ENCODE data around the gene IFT20.

IFT20 gene

GRCh38 chr17:28327031-28327607 is 8.2 kb downstream of the IFT20 start:
- no peak overlapping the region for H2BK120ac ChIP-seq (ENCODE audit: insufficient read depth, low read length, poor library complexity)
- H3K14ac ChIP-seq (ENCODE audit: low read length), result no peak overlapping the region
- H3K4ac ChIP-seq (ENCODE audit: low read depth, low read length), result no peak overlapping the region
- no peaks in the 10 kb centered on the region for H3K79me1 ChIP-seq (ENCODE audit: low read length)
- H2AFZ ChIP-seq (ENCODE audit: insufficient read depth, low read length, poor library complexity), result no peak overlapping the region
- H2AK5ac ChIP-seq (ENCODE audit: low read length), result no peak overlapping the region
- H4K8ac ChIP-seq (ENCODE audit: low read depth, low read length), result no peak overlapping the region
- H3K9me3 ChIP-seq (ENCODE audit: insufficient read depth, low read depth, low read length), result peaks cover 2% of the 10 kb centered on the region
- no peak overlapping the region for H2BK12ac ChIP-seq (ENCODE audit: low read length)
- H3K27ac ChIP-seq (ENCODE audit: low read depth, low read length), result no peak overlapping the region
- H4K12ac ChIP-seq (ENCODE audit: low read depth, low read length), result no peak overlapping the region
- H3K4me3 ChIP-seq (ENCODE audit: low read depth, low read length), result no peak overlapping the region
- H3K36me3 ChIP-seq (ENCODE audit: control insufficient read depth in 1 of 2, insufficient read depth in 2 of 2, low read length in 2 of 2), result peaks cover 22 to 40% of the 10 kb centered on the region in 2 experiments
- H3K4me1 ChIP-seq (ENCODE audit: control insufficient read depth in 1 of 2, insufficient read depth in 2 of 2, low read length in 2 of 2), result peaks cover 8 to 21% of the 10 kb centered on the region in 2 experiments
- H3K23ac ChIP-seq (ENCODE audit: low read length), result no peak overlapping the region
- H3K4me2 ChIP-seq (ENCODE audit: low read length), result no peak overlapping the region
- H3K27me3 ChIP-seq (ENCODE audit: insufficient read depth, low read length), result no peaks in the 10 kb centered on the region
- no peak overlapping the region for H3K9ac ChIP-seq (ENCODE audit: low read length)
- peaks cover 10% of the 10 kb centered on the region for H3K79me2 ChIP-seq (ENCODE audit: control insufficient read depth, insufficient read depth, low read length, poor library complexity)
- H4K91ac ChIP-seq (ENCODE audit: low read depth, low read length), result no peak overlapping the region
- no peak overlapping the region for H3K18ac ChIP-seq (ENCODE audit: low read length)
- WGBS (ENCODE audit: extremely low coverage, insufficient coverage, insufficient read length), result no CpG with 5 or more reads among the region's 9 CpGs
- peak in 1 of 2 donors; percentile 62 for DNase-seq
- H2BK5ac ChIP-seq (ENCODE audit: low read depth, low read length, poor library complexity), result no peak overlapping the region

GRCh38 chr17:28326114-28326513 is 9.2 kb downstream of the IFT20 start:
- H2BK12ac ChIP-seq (ENCODE audit: low read length), result no peak overlapping the region
- H3K23ac ChIP-seq (ENCODE audit: low read length), result no peak overlapping the region
- no peak overlapping the region for H3K14ac ChIP-seq (ENCODE audit: low read length)
- no peak overlapping the region for H3K18ac ChIP-seq (ENCODE audit: low read length)
- peaks cover 21 to 34% of the 10 kb centered on the region in 2 experiments for H3K36me3 ChIP-seq (ENCODE audit: control insufficient read depth in 1 of 2, insufficient read depth in 2 of 2, low read length in 2 of 2)
- H4K91ac ChIP-seq (ENCODE audit: low read depth, low read length), result no peak overlapping the region
- no peak overlapping the region for H4K12ac ChIP-seq (ENCODE audit: low read depth, low read length)
- no peak overlapping the region for H3K27ac ChIP-seq (ENCODE audit: low read depth, low read length)
- no peaks in the 10 kb centered on the region for H3K27me3 ChIP-seq (ENCODE audit: insufficient read depth, low read length)
- no peak overlapping the region for H2AFZ ChIP-seq (ENCODE audit: insufficient read depth, low read length, poor library complexity)
- no peak overlapping the region for H2AK5ac ChIP-seq (ENCODE audit: low read length)
- no peak overlapping the region for H4K8ac ChIP-seq (ENCODE audit: low read depth, low read length)
- no peak overlapping the region for H3K4me3 ChIP-seq (ENCODE audit: low read depth, low read length)
- peaks cover 17% of the 10 kb centered on the region for H3K79me2 ChIP-seq (ENCODE audit: control insufficient read depth, insufficient read depth, low read length, poor library complexity)
- no peak overlapping the region for H3K9ac ChIP-seq (ENCODE audit: low read length)
- H2BK120ac ChIP-seq (ENCODE audit: insufficient read depth, low read length, poor library complexity), result no peak overlapping the region
- H2BK5ac ChIP-seq (ENCODE audit: low read depth, low read length, poor library complexity), result no peak overlapping the region
- no peak overlapping the region for H3K4me2 ChIP-seq (ENCODE audit: low read length)
- H3K79me1 ChIP-seq (ENCODE audit: low read length), result no peaks in the 10 kb centered on the region
- peaks cover 14 to 25% of the 10 kb centered on the region in 2 experiments for H3K4me1 ChIP-seq (ENCODE audit: control insufficient read depth in 1 of 2, insufficient read depth in 2 of 2, low read length in 2 of 2)
- H3K4ac ChIP-seq (ENCODE audit: low read depth, low read length), result no peak overlapping the region
- no CpG with 5 or more reads among the region's 7 CpGs for WGBS (ENCODE audit: extremely low coverage, insufficient coverage, insufficient read length)
- H3K9me3 ChIP-seq (ENCODE audit: insufficient read depth, low read depth, low read length), result no peaks in the 10 kb centered on the region
- DNase-seq, result peak; percentile 73 to 94

GRCh38 chr17:28325211-28325610 is 10.1 kb downstream of the IFT20 start:
- peaks cover 19 to 30% of the 10 kb centered on the region in 2 experiments for H3K36me3 ChIP-seq (ENCODE audit: control insufficient read depth in 1 of 2, insufficient read depth in 2 of 2, low read length in 2 of 2)
- H3K79me1 ChIP-seq (ENCODE audit: low read length), result no peaks in the 10 kb centered on the region
- no peaks in the 10 kb centered on the region for H3K27me3 ChIP-seq (ENCODE audit: insufficient read depth, low read length)
- no CpG with 5 or more reads among the region's 5 CpGs for WGBS (ENCODE audit: extremely low coverage, insufficient coverage, insufficient read length)
- H4K12ac ChIP-seq (ENCODE audit: low read depth, low read length), result no peak overlapping the region
- H2BK12ac ChIP-seq (ENCODE audit: low read length), result no peak overlapping the region
- no peak overlapping the region for H3K18ac ChIP-seq (ENCODE audit: low read length)
- no peak overlapping the region for H2BK120ac ChIP-seq (ENCODE audit: insufficient read depth, low read length, poor library complexity)
- no peaks in the 10 kb centered on the region for H3K9me3 ChIP-seq (ENCODE audit: insufficient read depth, low read depth, low read length)
- peak overlapping the region; percentile 54 for H3K4ac ChIP-seq (ENCODE audit: low read depth, low read length)
- no peak overlapping the region for H2AFZ ChIP-seq (ENCODE audit: insufficient read depth, low read length, poor library complexity)
- no peak overlapping the region for H3K27ac ChIP-seq (ENCODE audit: low read depth, low read length)
- no peak overlapping the region for H2AK5ac ChIP-seq (ENCODE audit: low read length)
- no peak overlapping the region for H3K9ac ChIP-seq (ENCODE audit: low read length)
- peaks cover 23% of the 10 kb centered on the region for H3K79me2 ChIP-seq (ENCODE audit: control insufficient read depth, insufficient read depth, low read length, poor library complexity)
- H4K91ac ChIP-seq (ENCODE audit: low read depth, low read length), result no peak overlapping the region
- H3K4me3 ChIP-seq (ENCODE audit: low read depth, low read length), result no peak overlapping the region
- H2BK5ac ChIP-seq (ENCODE audit: low read depth, low read length, poor library complexity), result no peak overlapping the region
- H4K8ac ChIP-seq (ENCODE audit: low read depth, low read length), result no peak overlapping the region
- H3K23ac ChIP-seq (ENCODE audit: low read length), result no peak overlapping the region
- H3K4me2 ChIP-seq (ENCODE audit: low read length), result no peak overlapping the region
- no peak for DNase-seq
- H3K4me1 ChIP-seq (ENCODE audit: control insufficient read depth in 1 of 2, insufficient read depth in 2 of 2, low read length in 2 of 2), result peaks cover 22 to 33% of the 10 kb centered on the region in 2 experiments
- H3K14ac ChIP-seq (ENCODE audit: low read length), result no peak overlapping the region

DNA sequence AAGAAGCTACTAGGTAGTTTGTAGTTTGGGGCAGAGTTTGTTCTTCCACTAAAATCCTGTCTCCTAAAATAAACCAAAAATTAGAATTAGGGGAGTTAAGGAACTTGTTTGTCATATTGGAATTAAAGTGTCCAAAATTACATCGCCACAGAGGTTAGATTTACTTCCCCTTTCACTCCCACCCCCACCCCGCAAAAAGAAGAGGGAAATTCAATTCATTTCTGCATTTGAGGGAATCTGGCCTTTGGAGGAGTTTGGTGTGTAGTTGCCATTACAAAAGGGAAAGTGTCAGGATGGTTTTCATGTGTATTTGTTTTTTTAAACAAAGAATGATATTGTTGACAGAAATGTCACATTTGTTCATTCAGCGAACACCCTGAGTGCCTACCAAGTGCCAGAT is 10.5 kb downstream of the IFT20 start:
- no CpG with 5 or more reads among the region's 3 CpGs for WGBS (ENCODE audit: extremely low coverage, insufficient coverage, insufficient read length)
- H3K9me3 ChIP-seq (ENCODE audit: insufficient read depth, low read depth, low read length), result no peaks in the 10 kb centered on the region

More for the DNA sequence above, 10.5 kb downstream of the IFT20 start:
- H3K79me1 ChIP-seq (ENCODE audit: low read length), result no peaks in the 10 kb centered on the region
- H2AFZ ChIP-seq (ENCODE audit: insufficient read depth, low read length, poor library complexity), result no peak overlapping the region
- H3K4me2 ChIP-seq (ENCODE audit: low read length), result no peak overlapping the region
- H4K8ac ChIP-seq (ENCODE audit: low read depth, low read length), result no peak overlapping the region
- H4K91ac ChIP-seq (ENCODE audit: low read depth, low read length), result no peak overlapping the region
- H3K79me2 ChIP-seq (ENCODE audit: control insufficient read depth, insufficient read depth, low read length, poor library complexity), result peaks cover 26% of the 10 kb centered on the region
- peaks cover 24 to 34% of the 10 kb centered on the region in 2 experiments for H3K4me1 ChIP-seq (ENCODE audit: control insufficient read depth in 1 of 2, insufficient read depth in 2 of 2, low read length in 2 of 2)
- H3K14ac ChIP-seq (ENCODE audit: low read length), result no peak overlapping the region
- H4K12ac ChIP-seq (ENCODE audit: low read depth, low read length), result no peak overlapping the region
- no peak overlapping the region for H3K27ac ChIP-seq (ENCODE audit: low read depth, low read length)
- H2AK5ac ChIP-seq (ENCODE audit: low read length), result no peak overlapping the region
- H3K18ac ChIP-seq (ENCODE audit: low read length), result no peak overlapping the region
- peaks cover 19 to 30% of the 10 kb centered on the region in 2 experiments for H3K36me3 ChIP-seq (ENCODE audit: control insufficient read depth in 1 of 2, insufficient read depth in 2 of 2, low read length in 2 of 2)
- no peak overlapping the region for H2BK12ac ChIP-seq (ENCODE audit: low read length)
- no peak overlapping the region for H3K9ac ChIP-seq (ENCODE audit: low read length)
- no peak overlapping the region for H2BK120ac ChIP-seq (ENCODE audit: insufficient read depth, low read length, poor library complexity)
- no peak overlapping the region for H2BK5ac ChIP-seq (ENCODE audit: low read depth, low read length, poor library complexity)
- H3K4me3 ChIP-seq (ENCODE audit: low read depth, low read length), result no peak overlapping the region
- no peak for DNase-seq
- H3K27me3 ChIP-seq (ENCODE audit: insufficient read depth, low read length), result no peaks in the 10 kb centered on the region
- no peak overlapping the region for H3K23ac ChIP-seq (ENCODE audit: low read length)
- peak overlapping the region; percentile 57 for H3K4ac ChIP-seq (ENCODE audit: low read depth, low read length)
